DOHH2 (cell line): ENCODE results near the gene ZFP3.

Experiments used
- CTCF ChIP-seq: fragments of 200-600 bp; sonication (generic); IDR thresholded peaks from one replicate; pipeline ENCODE4 v1.5.1; 2014; ENCODE audit warnings: antibody characterized with exemption, mild to moderate bottlenecking, low read depth, low read length; ENCODE audit not compliant: poor library complexity, severe bottlenecking
- EZH2phosphoT487 ChIP-seq: fragments of 200-600 bp; sonication (generic); IDR thresholded peaks from 2 replicates; pipeline ENCODE4 v1.6.1; 2017; ENCODE audit warnings: borderline replicate concordance, mild to moderate bottlenecking, antibody characterized with exemption, low read length, moderate library complexity, mixed read lengths

GRCh38 chr17:5043524-5043923 lies 34.7 kb upstream of the ZFP3 start:
- no peak for TF ChIP-seq EZH2phosphoT487
- TF ChIP-seq CTCF, result no peak
